ENCODE data around the gene KIF5A.
"Not testable (repeated sequence)": the region's sequence is repeated elsewhere in the genome, so short reads cannot be mapped to it uniquely, and the experiment has no call there.

KIF5A gene

DNA sequence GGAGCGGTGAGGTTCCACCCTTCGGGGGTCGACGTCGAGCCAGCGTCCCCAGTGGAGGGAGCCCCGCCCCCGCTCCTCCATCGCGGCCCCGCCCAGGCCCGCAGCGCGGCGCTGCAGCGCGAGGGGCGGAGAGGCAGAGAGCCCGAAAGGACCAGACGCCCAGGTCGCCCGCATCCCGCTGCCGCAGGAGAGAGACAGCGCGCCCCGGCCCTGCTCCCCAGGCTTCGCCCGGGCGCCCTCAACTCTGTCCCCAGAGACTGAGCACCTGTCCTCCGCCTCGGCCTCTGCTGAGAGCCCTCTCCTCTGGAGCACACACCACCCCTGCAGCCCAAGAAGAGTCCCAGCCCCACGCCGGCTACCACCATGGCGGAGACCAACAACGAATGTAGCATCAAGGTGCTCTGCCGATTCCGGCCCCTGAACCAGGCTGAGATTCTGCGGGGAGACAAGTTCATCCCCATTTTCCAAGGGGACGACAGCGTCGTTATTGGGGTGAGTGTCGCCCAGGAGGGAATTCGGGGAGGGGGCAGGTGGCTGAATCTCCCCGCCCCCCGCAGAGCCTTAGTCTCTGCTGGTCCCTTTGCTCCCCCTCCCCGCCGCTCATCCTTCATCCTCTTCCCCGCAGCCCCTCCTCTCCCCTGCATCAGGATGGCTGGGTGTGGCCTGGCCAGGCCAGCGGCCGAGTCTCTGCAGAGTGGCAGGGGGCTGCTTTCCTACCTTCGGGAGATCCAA lies at the start of gene KIF5A:
KIF5A (plus strand) TSS at position 136 of the 732 bp plus-strand sequence; CDS start at position 364, 228 bp downstream.
- peak; percentile 90 for DNase-seq (ENCODE audit: low spot score)

GRCh38 chr12:57500213-57500612 lies 49.6 kb upstream of the KIF5A start:
- DNase-seq (ENCODE audit: low spot score): no peak

DNA sequence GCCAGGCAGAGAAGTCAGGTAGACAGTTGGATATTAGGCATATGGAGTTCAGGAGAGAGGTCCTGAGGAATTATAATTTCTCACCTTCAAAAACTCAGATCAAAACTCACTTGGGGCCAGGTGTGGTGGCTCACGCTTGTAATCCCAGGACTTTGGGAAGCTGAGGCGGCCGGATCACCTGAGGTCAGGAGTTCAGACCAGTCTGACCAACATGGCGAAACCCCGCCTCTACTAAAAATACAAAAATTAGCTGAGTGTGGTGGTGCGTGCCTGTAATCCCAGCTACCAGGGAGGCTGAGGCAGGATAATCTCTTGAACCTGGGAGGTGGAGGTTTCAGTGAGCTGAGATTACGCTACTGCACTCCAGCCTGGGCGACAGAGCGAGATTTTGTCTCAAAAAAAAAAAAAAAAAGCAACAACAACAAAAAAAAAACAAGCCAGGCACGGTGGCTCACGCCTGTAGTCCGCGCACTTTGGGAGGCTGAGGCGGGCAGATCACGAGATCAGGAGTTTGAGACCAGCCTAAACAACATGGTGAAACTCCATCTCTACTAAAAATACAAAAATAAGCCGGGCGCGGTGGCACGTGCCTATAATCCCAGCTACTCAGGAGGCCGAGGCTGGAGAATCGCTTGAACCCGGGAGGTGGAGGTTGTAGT lies 47.4 kb upstream of the KIF5A start:
- DNase-seq (ENCODE audit: low spot score): not testable (repeated sequence)

GRCh38 chr12:57506541-57506940 lies 43.3 kb upstream of the KIF5A start:
- DNase-seq (ENCODE audit: low spot score): not testable (repeated sequence)

GRCh38 chr12:57507796-57508195 lies 42.0 kb upstream of the KIF5A start:
- DNase-seq (ENCODE audit: low spot score): not testable (repeated sequence)

- DNase-seq (ENCODE audit: low spot score): no peak
Measured at GRCh38 chr12:57511161-57511560, 38.7 kb upstream of the KIF5A start.

DNA sequence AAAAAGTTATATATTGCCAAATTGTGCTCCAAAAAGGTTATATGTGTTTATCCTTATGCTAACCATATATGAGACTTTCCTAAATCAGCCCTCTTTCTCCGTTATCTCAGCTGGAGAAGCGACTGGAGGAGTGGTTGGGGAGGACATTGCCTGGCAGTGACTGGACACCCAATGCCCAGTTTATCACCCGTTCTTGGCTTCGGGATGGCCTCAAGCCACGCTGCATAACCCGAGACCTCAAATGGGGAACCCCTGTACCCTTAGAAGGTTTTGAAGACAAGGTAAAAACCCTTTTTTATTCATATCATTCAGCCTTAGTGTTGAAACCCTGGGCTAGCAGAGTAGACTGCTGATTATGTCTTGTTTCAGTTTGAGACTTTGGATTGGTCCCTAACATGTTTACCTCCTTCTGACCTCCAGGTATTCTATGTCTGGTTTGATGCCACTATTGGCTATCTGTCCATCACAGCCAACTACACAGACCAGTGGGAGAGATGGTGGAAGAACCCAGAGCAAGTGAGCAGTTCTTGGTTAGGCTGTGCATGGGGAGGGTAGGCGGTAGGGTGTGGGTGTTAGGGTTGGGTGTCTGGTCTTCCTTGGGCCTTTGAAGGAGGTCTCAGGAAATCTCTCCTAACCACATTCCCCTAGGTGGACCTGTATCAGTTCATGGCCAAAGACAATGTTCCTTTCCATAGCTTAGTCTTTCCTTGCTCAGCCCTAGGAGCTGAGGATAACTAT lies 38.1 kb upstream of the KIF5A start:
- no peak for DNase-seq (ENCODE audit: low spot score)

- no peak for DNase-seq (ENCODE audit: low spot score)
Measured at GRCh38 chr12:57512665-57513064, 37.2 kb upstream of the KIF5A start.

DNA sequence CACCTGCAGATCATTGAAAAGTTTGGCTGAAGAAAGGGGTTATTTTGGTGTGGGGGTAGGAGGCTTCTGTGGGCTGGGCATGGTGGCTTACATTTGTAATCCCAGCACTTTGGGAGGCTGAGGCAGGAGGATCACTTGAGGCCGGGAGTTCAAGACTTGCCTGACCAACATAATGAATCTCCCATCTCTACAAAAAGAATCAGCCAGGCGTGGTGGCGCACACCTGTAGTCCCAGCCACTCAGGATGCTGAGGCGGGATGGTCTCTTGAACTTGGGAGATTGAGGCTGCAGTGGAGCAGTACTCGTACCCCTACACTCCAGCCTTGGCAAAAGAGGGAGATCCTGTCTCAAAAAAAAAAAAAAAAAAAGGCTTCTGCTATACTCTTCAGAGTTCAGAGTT lies 36.6 kb upstream of the KIF5A start:
- DNase-seq (ENCODE audit: low spot score): no peak

- not testable (repeated sequence) for DNase-seq (ENCODE audit: low spot score)
Measured at GRCh38 chr12:57513677-57514076, 36.2 kb upstream of the KIF5A start.

- DNase-seq (ENCODE audit: low spot score): not testable (repeated sequence)
Measured at GRCh38 chr12:57514246-57514645, 35.6 kb upstream of the KIF5A start.

- no peak for DNase-seq (ENCODE audit: low spot score)
Measured at GRCh38 chr12:57514720-57515407, 35.0 kb upstream of the KIF5A start.

DNA sequence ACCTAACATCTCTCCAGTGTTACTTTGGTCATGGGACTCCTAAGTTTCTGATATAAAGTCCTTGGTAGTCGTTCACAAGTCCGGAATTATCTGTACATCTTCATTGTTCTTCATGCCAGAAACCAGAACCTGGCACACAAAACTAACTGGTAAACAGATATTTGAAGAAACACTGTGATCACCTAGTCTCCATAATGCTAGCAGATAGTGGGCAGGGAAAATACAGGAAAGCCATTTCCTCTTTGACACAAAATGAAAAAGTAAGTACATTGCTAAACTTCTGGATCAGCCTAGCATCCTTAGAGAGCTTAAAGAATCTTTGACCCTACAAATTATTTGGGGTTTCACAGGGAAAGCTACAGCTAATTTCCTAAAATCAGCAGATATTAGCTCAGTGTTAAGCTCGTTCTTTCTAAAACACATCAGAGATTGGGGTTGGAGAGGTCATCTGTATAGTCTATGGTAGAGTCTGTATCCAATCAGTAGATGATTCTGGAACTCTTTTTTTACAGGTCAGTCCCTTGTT lies 34.4 kb upstream of the KIF5A start:
- no peak for DNase-seq (ENCODE audit: low spot score)

DNA sequence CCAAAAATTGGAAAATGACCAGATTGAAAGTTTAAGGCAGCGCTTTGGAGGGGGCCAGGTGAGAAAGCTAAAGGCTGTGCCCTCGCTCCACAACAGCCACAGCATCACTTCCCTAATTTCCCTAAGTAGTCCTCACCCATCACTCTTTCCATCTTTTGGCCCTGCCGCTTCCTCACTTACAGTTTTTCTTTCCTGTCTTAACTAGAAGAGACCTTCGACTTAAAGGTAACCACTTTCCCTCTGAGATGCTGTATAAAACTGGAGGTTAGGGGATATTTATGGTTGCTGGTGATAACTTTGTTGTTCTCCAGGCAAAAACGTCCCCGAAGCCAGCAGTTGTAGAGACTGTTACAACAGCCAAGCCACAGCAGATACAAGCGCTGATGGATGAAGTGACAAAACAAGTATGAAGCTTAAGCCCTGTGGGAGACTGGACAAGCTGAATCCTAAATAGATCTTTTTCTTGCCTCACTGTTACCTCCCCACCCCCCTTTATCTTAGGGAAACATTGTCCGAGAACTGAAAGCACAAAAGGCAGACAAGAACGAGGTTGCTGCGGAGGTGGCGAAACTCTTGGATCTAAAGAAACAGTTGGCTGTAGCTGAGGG lies 33.8 kb upstream of the KIF5A start:
- no peak for DNase-seq (ENCODE audit: low spot score)

GRCh38 chr12:57516617-57517153 lies 33.2 kb upstream of the KIF5A start:
- no peak for DNase-seq (ENCODE audit: low spot score)

DNA sequence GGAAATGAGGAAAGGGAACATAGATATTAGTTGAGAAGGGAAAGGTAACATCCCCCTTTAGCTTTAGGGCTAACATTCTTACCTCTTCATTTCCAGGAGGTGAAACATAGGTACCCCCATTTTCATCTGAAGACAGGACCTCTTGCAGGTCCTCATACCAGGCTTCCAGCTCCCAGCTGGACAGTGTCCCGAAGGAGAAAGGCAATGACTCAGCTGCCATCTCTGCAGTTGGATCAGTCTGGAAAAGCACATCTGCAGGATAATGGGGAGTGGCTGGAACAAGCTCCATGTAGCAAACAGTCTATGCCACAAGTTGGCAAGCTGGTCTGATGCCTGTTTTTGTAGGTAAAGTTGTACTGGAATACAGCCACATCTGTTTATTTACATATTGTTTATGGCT lies 32.7 kb upstream of the KIF5A start:
- no peak for DNase-seq (ENCODE audit: low spot score)

GRCh38 chr12:57517718-57518117 lies 32.1 kb upstream of the KIF5A start:
- not testable (repeated sequence) for DNase-seq (ENCODE audit: low spot score)

- DNase-seq (ENCODE audit: low spot score): no peak
Measured at GRCh38 chr12:57518176-57518919, 31.5 kb upstream of the KIF5A start.

DNA sequence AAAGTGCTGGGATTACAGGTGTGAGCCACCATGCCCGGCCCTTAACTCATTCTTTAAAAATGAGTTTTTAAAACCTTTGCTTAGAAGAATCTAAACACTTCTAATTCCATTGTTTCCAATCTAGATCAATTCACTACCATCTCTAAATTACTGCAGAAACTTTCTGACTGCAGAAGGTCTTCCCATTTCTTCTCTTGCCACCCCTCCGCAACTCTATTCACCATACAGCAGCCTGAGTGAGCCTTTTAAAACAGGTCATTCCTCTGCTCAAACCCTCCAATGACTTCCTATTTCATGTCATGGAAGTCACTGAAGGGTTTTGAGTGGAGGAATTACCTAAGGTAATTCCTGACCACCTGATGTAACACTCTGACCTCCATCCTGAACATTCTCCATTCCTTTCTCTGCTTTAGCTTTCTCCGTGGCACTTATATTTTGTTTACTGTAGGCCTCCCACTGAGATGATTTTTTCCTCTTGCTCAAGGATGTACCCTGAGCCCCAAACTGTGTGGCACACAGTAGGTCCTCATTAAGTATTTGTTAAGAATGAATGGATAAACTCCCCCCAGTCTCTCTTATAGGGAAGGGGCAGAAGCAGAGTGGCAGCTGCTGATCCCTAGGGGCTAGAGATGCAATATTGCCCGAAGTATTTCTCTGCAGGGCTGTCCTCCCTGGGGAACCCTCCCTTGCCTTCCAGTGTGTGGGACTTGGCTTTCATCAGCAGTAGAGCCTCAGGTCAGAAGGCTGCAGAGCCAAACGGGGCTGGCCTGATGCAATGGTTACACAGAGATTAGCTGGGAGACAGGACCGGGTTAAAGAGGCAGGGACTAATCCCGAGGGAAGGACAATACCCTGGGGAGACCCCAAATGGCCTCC lies 30.7 kb upstream of the KIF5A start:
- no peak for DNase-seq (ENCODE audit: low spot score)

DNA sequence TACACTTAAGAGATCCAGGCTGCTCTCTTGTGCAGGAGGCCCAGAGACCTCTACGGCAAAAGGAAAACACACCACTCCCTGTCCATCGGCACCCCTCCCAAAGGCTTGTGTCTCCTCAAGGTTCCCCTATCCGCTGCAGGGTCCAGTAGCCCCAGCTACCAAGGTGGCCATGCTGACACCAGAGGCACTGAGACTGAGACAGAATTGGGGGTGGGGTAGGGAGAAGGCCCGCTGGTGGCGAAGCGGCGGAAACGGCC lies 30.1 kb upstream of the KIF5A start:
- no peak for DNase-seq (ENCODE audit: low spot score)

Measured in iPS-NIHi11 (cell line).